HEK293T (cell line): ENCODE results near the gene CISD2.

Experiments
- CTCF ChIA-PET: fragments of 350-600 bp; formaldehyde crosslinking; extraction: SDS; loops from one replicate; lab custom pipeline; 2021; ENCODE audit warnings: antibody characterized with exemption, inconsistent platforms; lab: Yijun Ruan, JAX
- POLR2A ChIA-PET: fragments of 350-600 bp; formaldehyde crosslinking; extraction: SDS; loops from one replicate; lab custom pipeline; 2020; ENCODE audit warnings: antibody characterized with exemption, inconsistent platforms; lab: Yijun Ruan, JAX
- DNase-seq: peaks from one replicate; pipeline ENCODE4 v3.0.0; 2012; ENCODE audit warnings: mixed read lengths; ENCODE audit errors: extremely low spot score
- ARNT ChIP-seq: fragments of 450-650 bp; IDR thresholded peaks from 2 replicates; pipeline ENCODE4 v1.6.1; 2017; ENCODE audit warnings: mild to moderate bottlenecking
- BHLHE40 ChIP-seq: fragments of 450-650 bp; IDR thresholded peaks from 2 replicates; pipeline ENCODE4 v1.6.1; 2016; ENCODE audit warnings: mild to moderate bottlenecking, moderate library complexity, borderline replicate concordance
- CTBP1 ChIP-seq: fragments of 450-650 bp; IDR thresholded peaks from 2 replicates; pipeline ENCODE4 v1.6.1; 2016; ENCODE audit warnings: borderline replicate concordance
- ELF4 ChIP-seq: fragments of 450-650 bp; IDR thresholded peaks from 2 replicates; pipeline ENCODE4 v1.6.1; 2017; ENCODE audit warnings: antibody characterized with exemption
- FOXA1 ChIP-seq: fragments of 450-650 bp; IDR thresholded peaks from 2 replicates; pipeline ENCODE4 v1.6.1; 2016; ENCODE audit warnings: mild to moderate bottlenecking
- FOXK2 ChIP-seq: fragments of 450-650 bp; IDR thresholded peaks from 2 replicates; pipeline ENCODE4 v1.6.1; 2016; ENCODE audit warnings: mild to moderate bottlenecking
- FOXM1 ChIP-seq: fragments of 450-650 bp; IDR thresholded peaks from 2 replicates; pipeline ENCODE4 v1.6.1; 2017; ENCODE audit warnings: mild to moderate bottlenecking, borderline replicate concordance
- HDGF ChIP-seq: fragments of 450-650 bp; IDR thresholded peaks from 2 replicates; pipeline ENCODE4 v1.6.1; 2017; ENCODE audit warnings: antibody characterized with exemption, borderline replicate concordance
- L3MBTL2 ChIP-seq: fragments of 450-650 bp; conservative IDR thresholded peaks from 2 replicates; pipeline ENCODE4 v1.6.1; 2016; ENCODE audit warnings: mild to moderate bottlenecking
- LEF1 ChIP-seq: fragments of 450-650 bp; IDR thresholded peaks from 2 replicates; pipeline ENCODE4 v1.6.1; 2017; ENCODE audit warnings: mild to moderate bottlenecking, borderline replicate concordance
- NFRKB ChIP-seq: fragments of 450-650 bp; IDR thresholded peaks from 2 replicates; pipeline ENCODE4 v1.6.1; 2016; ENCODE audit warnings: mild to moderate bottlenecking, moderate library complexity
- PKNOX1 ChIP-seq: fragments of 450-650 bp; IDR thresholded peaks from 2 replicates; pipeline ENCODE4 v1.6.1; 2016
- SP1 ChIP-seq: fragments of 450-650 bp; IDR thresholded peaks from 2 replicates; pipeline ENCODE4 v1.6.1; 2017
- SUZ12 ChIP-seq: fragments of 450-650 bp; IDR thresholded peaks from 2 replicates; pipeline ENCODE4 v1.6.1; 2016; ENCODE audit warnings: mild to moderate bottlenecking
- TARDBP ChIP-seq: fragments of 450-650 bp; IDR thresholded peaks from 2 replicates; pipeline ENCODE4 v1.6.1; 2016
- ZNF384 ChIP-seq: fragments of 450-650 bp; IDR thresholded peaks from 2 replicates; pipeline ENCODE4 v1.6.1; 2016

The CISD2 gene

GRCh38 chr4:102828497-102828808 lies 40.3 kb upstream of the CISD2 start:
- ChIA-PET CTCF (interaction anchor here (0.8 to 1.4 kb wide), 2 partner anchors 208 to 304 kb away, joined by 3 to 4 read pairs; no protein-coding TSS in a partner anchor), POLR2A (interaction anchor here (0.5 to 5.7 kb wide), 34 partner anchors 8 to 1098 kb away, joined by 3 to 75 read pairs (median 6); partner anchors contain the start of genes CISD2, MANBA and NFKB1)
- no peak for TF ChIP-seq LEF1
- no peak for DNase-seq

- no peak for DNase-seq
- CTCF ChIA-PET: no interaction called here
- POLR2A ChIA-PET: interaction anchor here (5.7 kb wide), 1 partner anchor 39 kb away, joined by 75 read pairs; the partner anchor contains the start of gene CISD2
- TF ChIP-seq HDGF (no peak), ZNF384 (no peak), SUZ12 (no peak), L3MBTL2 (no peak), LEF1 (no peak), PKNOX1 (no peak), TARDBP (no peak)
These were observed 39.0 kb upstream of the CISD2 start for GRCh38 chr4:102829803-102830202.

- TF ChIP-seq LEF1 (no peak), SUZ12 (no peak), CTBP1 (no peak), SP1 (no peak), ELF4 (no peak), PKNOX1 (no peak), FOXM1 (no peak), TARDBP (no peak), BHLHE40 (no peak), FOXA1 (no peak), ARNT (no peak), NFRKB (no peak), HDGF (no peak)
- no peak for DNase-seq
- CTCF ChIA-PET: no interaction called here
- POLR2A ChIA-PET: no interaction called here
These were observed 36.7 kb upstream of the CISD2 start for GRCh38 chr4:102832105-102832504.

- POLR2A ChIA-PET: no interaction called here
- DNase-seq: no peak
- CTCF ChIA-PET: interaction anchor here (0.6 kb wide), 1 partner anchor 194 kb away, joined by 3 read pairs; no protein-coding TSS in a partner anchor
- TF ChIP-seq NFRKB (no peak), L3MBTL2 (no peak), LEF1 (no peak), ZNF384 (no peak), SP1 (no peak), CTBP1 (no peak), TARDBP (no peak), SUZ12 (no peak), FOXA1 (no peak), FOXM1 (no peak)
These were observed 36.1 kb upstream of the CISD2 start for GRCh38 chr4:102832667-102833066.

GRCh38 chr4:102836596-102836995 lies 32.2 kb upstream of the CISD2 start:
- TF ChIP-seq SUZ12: no peak
- no peak for TF ChIP-seq L3MBTL2
- CTCF ChIA-PET: no interaction called here
- DNase-seq: no peak
- POLR2A ChIA-PET: interaction anchor here (1.7 to 2.5 kb wide), 2 partner anchors 9 to 33 kb away, joined by 8 to 11 read pairs; partner anchors contain the start of genes CISD2 and UBE2D3

GRCh38 chr4:102842367-102842766 lies 26.4 kb upstream of the CISD2 start:
- TF ChIP-seq NFRKB: no peak
- TF ChIP-seq FOXM1: no peak
- TF ChIP-seq SP1: no peak
- TF ChIP-seq TARDBP: no peak
- no peak for TF ChIP-seq FOXA1
- TF ChIP-seq SUZ12: no peak
- no peak for TF ChIP-seq FOXK2
- no peak for TF ChIP-seq CTBP1
- TF ChIP-seq HDGF: no peak
- no peak for TF ChIP-seq BHLHE40
- no peak for TF ChIP-seq ELF4
- TF ChIP-seq PKNOX1: no peak
- TF ChIP-seq LEF1: no peak
- no peak for TF ChIP-seq L3MBTL2
- TF ChIP-seq ZNF384: no peak
- no peak for TF ChIP-seq ARNT
- ChIA-PET POLR2A (no interaction called here), CTCF (no interaction called here)
- no peak for DNase-seq

GRCh38 chr4:102843273-102843672 lies 25.5 kb upstream of the CISD2 start:
- DNase-seq: no peak
- TF ChIP-seq FOXA1 (no peak), NFRKB (no peak), BHLHE40 (no peak), HDGF (no peak), ARNT (no peak), L3MBTL2 (no peak), LEF1 (no peak), PKNOX1 (no peak), SP1 (no peak), FOXM1 (no peak), SUZ12 (no peak), ZNF384 (no peak), CTBP1 (no peak), TARDBP (no peak), ELF4 (no peak), FOXK2 (no peak)
- CTCF ChIA-PET: no interaction called here
- POLR2A ChIA-PET: no interaction called here
